Omental fat pad (tissue), 4 donors: ENCODE results near the gene RPL14. TPM values are rescaled to one million over a fixed set of nuclear protein-coding genes. Genes with fewer than 3 reads are reported as not detected.

Experiments
- ATAC-seq: fragments of 150-250 bp; one replicate; pipeline ENCODE4 v1.9.1; 2016; ENCODE audit warnings: mild to moderate bottlenecking, moderate library complexity; ENCODE audit not compliant: low FRiP score
- DNase-seq: peaks from one replicate; pipeline ENCODE4 v3.0.0-alpha.2; 2019; ENCODE audit warnings: low spot score
- CTCF ChIP-seq, 3 donors: fragments of 450-650 bp; IDR thresholded peaks; one replicate each; pipeline ENCODE4 v1.5.1; 2016 to 2017; ENCODE audit warnings: antibody characterized with exemption in 3 of 3, mild to moderate bottlenecking in 3 of 3, moderate library complexity in 2 of 3
- small RNA-seq: library from RNA; depleted of rRNA; stranded (forward); fragments of <200 nt; gene quantifications from one replicate; pipeline ENCODE3, GENCODE V24; 2016
- total RNA-seq, 4 donors: library from RNA; depleted of rRNA; stranded (reverse); fragments of >200 nt; gene quantifications; one replicate each; pipeline ENCODE4 v1.1.0, GENCODE V29; 2016

The RPL14 gene
- total RNA-seq, 4 donors from 2014 or later: 320 to 423 (median 382) TPM

DNA sequence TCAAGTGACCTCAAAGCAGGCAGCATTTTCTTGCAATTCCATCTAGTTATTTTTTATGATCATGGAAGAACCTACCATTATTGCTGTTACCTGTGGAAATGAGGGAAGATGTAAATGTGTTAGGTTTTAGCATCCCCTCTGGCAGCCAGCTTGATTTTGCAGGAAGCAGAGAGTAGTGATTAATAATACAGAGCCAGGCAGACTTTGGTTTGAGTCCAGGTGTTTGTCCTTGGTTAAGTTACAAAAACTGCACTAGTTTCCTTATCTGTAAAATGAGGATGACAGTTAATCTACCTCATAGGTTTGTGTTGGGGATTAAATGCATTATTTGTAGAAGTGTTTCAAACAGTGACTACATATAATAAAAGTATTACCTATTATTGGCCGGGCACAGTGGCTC lies 60.9 kb downstream of the RPL14 start:
- ATAC-seq (no peak), DNase-seq (no peak)
- no peak for TF ChIP-seq CTCF (IDR thresholded peaks at IDR 0.05)

Small RNA genes within 50 kb of the gene (small RNA-seq; reads per million reads assigned to genes)
- gene RNU5B-2P: not detected

Other genes with a start within 250 kb of the RPL14 start
- 10 to 100 TPM; 27.4 to 45.6 (median 38.1) TPM for gene EIF1B, start 147.6 kb upstream of the RPL14 start, total RNA-seq
- 1 to 10 TPM in 3 of 4 donors, under 1 TPM in 1; 0.84 to 6.0 (median 1.6) TPM for gene ENTPD3, start 70.2 kb upstream of the RPL14 start, total RNA-seq
- 1 to 10 TPM; 2.9 to 7.3 (median 4.0) TPM for gene ZNF619, start 19.8 kb downstream of the RPL14 start, total RNA-seq
- gene ZNF620, start 48.7 kb downstream of the RPL14 start, total RNA-seq: 1 to 10 TPM; 1.6 to 4.1 (median 2.0) TPM
- 10 to 100 TPM; 12.2 to 26.8 (median 16.4) TPM for gene ZNF621, start 67.6 kb downstream of the RPL14 start, total RNA-seq